H1 (cell line): ENCODE results near the gene CACNG6.

Experiments
- EZH2 ChIP-seq: fragments of 200-600 bp; sonication (generic); IDR thresholded peaks from 2 replicates; pipeline ENCODE4 v1.7.1; 2012; ENCODE audit warnings: low read depth, mild to moderate bottlenecking, moderate library complexity, low read length, inconsistent platforms; ENCODE audit not compliant: severe bottlenecking
- SIX5 ChIP-seq: IDR thresholded peaks from 2 replicates; pipeline ENCODE4 v1.6.1; 2011; ENCODE audit warnings: mild to moderate bottlenecking, low read depth, low read length
- TEAD4 ChIP-seq: IDR thresholded peaks from 2 replicates; pipeline ENCODE4 v1.6.1; 2012; ENCODE audit warnings: low read depth, low read length, inconsistent platforms, mixed read lengths
- USF2 ChIP-seq: IDR thresholded peaks from 2 replicates; pipeline ENCODE4 v1.6.1; 2011; ENCODE audit warnings: low read length, improper control_type of control experiment

DNA sequence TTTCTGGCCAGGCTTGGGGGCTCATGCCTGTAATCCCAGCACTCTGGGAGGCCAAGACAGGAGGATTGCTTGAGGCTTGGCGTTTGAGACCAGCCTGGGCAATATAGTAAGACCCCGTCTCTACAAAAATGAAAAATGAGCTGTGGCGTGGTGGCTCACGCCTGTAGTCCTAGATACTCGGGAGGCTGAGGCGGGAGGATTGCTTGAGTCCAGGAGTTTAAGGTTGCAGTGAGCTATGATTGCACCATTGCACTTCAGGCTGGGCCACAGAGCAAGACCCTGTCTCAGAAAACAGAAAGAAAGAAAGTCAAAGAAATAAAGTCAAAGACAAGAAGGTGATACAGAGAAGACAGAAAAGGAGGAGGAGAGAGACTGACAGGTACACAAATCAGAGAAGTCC, 2.5 kb upstream of the CACNG6 start:
- TF ChIP-seq USF2 (no peak), SIX5 (no peak), EZH2 (no peak), TEAD4 (no peak)
